Liver (tissue), 9 donors: ENCODE measurements around the gene UBE2E2. TPM values are rescaled to one million over a fixed set of nuclear protein-coding genes. Genes with fewer than 3 reads are reported as not detected.

ENCODE experiments used
- DNase-seq: peaks from one replicate; pipeline ENCODE4 v3.0.0-alpha.2; 2017; ENCODE audit warnings: low spot score
- H3K27ac ChIP-seq, 2 donors: one replicate each; pipeline ENCODE4 v1.7.0; 2013; ENCODE audit warnings: inconsistent platforms in 2 of 2, low read length in 2 of 2, control low read depth in 1 of 2, low read depth in 1 of 2, mild to moderate bottlenecking in 1 of 2
- H3K27me3 ChIP-seq, 4 donors: one replicate each; pipeline versions ENCODE4 v1.6.1 to v1.7.0; 2013; ENCODE audit warnings: low read length in 3 of 4, inconsistent platforms in 1 of 4, mild to moderate bottlenecking in 1 of 4, moderate library complexity in 1 of 4; ENCODE audit not compliant: control insufficient read depth in 4 of 4, insufficient read depth in 4 of 4
- H3K36me3 ChIP-seq, 4 donors: one replicate each; pipeline versions ENCODE4 v1.6.1 to v1.7.0; 2013; ENCODE audit warnings: low read length in 3 of 4, mild to moderate bottlenecking in 3 of 4, low read depth in 1 of 4, moderate library complexity in 1 of 4; ENCODE audit not compliant: control insufficient read depth in 4 of 4, insufficient read depth in 3 of 4
- H3K4me1 ChIP-seq, 4 donors: one replicate each; pipeline versions ENCODE4 v1.6.1 to v1.7.0; 2013; ENCODE audit warnings: low read length in 3 of 4, mild to moderate bottlenecking in 3 of 4, moderate library complexity in 1 of 4; ENCODE audit not compliant: control insufficient read depth in 4 of 4, insufficient read depth in 4 of 4
- H3K4me3 ChIP-seq, 3 donors: one replicate each; pipeline versions ENCODE4 v1.6.1 to v1.7.0; 2013; ENCODE audit warnings: low read length in 3 of 3, control low read depth in 1 of 3, low read depth in 1 of 3, mild to moderate bottlenecking in 1 of 3
- H3K9ac ChIP-seq, 2 donors: one replicate each; pipeline ENCODE4 v1.7.0; 2013; ENCODE audit warnings: low read length in 2 of 2, mild to moderate bottlenecking in 2 of 2, moderate library complexity in 2 of 2, control low read depth in 1 of 2, low read depth in 1 of 2
- H3K9me3 ChIP-seq, 4 donors: one replicate each; pipeline versions ENCODE4 v1.6.1 to v1.7.0; 2013; ENCODE audit warnings: low read length in 3 of 4; ENCODE audit not compliant: control insufficient read depth in 4 of 4
- EGR1 ChIP-seq, 2 donors: IDR thresholded peaks; 2 replicates each; pipeline ENCODE4 v1.6.1; 2016 to 2018; ENCODE audit warnings: antibody characterized with exemption in 2 of 2, low read depth in 2 of 2
- FOXA1 ChIP-seq: IDR thresholded peaks from 2 replicates; pipeline ENCODE4 v1.6.1; 2016; ENCODE audit warnings: antibody characterized with exemption
- GABPA ChIP-seq, 2 donors: IDR thresholded peaks in 1 of 2; conservative IDR thresholded peaks in 1 of 2; 2 replicates each; pipeline ENCODE4 v1.6.1; 2016; ENCODE audit warnings: antibody characterized with exemption in 2 of 2, mild to moderate bottlenecking in 1 of 2, moderate library complexity in 1 of 2
- HNF4A ChIP-seq, 2 donors: conservative IDR thresholded peaks; 2 replicates each; pipeline ENCODE4 v1.6.1; 2016; ENCODE audit warnings: antibody characterized with exemption in 2 of 2, mild to moderate bottlenecking in 2 of 2
- HNF4G ChIP-seq: IDR thresholded peaks from 2 replicates; pipeline ENCODE4 v1.6.1; 2016; ENCODE audit warnings: antibody characterized with exemption
- JUND ChIP-seq, 2 donors: IDR thresholded peaks; 2 replicates each; pipeline ENCODE4 v1.6.1; 2016; ENCODE audit warnings: antibody characterized with exemption in 2 of 2
- MAX ChIP-seq: IDR thresholded peaks from 2 replicates; pipeline ENCODE4 v1.6.1; 2016; ENCODE audit warnings: antibody characterized with exemption
- SP1 ChIP-seq: IDR thresholded peaks from 2 replicates; pipeline ENCODE4 v1.6.1; 2018; ENCODE audit warnings: antibody characterized with exemption, mild to moderate bottlenecking
- TAF1 ChIP-seq: conservative IDR thresholded peaks from 2 replicates; pipeline ENCODE4 v1.6.1; 2016; ENCODE audit warnings: antibody characterized with exemption, mild to moderate bottlenecking
- YY1 ChIP-seq: IDR thresholded peaks from 2 replicates; pipeline ENCODE4 v1.6.1; 2016; ENCODE audit warnings: antibody characterized with exemption, mild to moderate bottlenecking
- WGBS: extraction: QIAGEN DNeasy Blood & Tissue Kit; methylation state at CpG from one replicate; pipeline ENCODE4 v1.1.7; 2013; 5-methylcytosine and 5-hydroxymethylcytosine counted together
- polyA plus RNA-seq, 2 donors: library from polyadenylated mRNA; stranded (reverse) in 1 of 2; unstranded in 1 of 2; fragments of 200-250 nt in 1 of 2; fragments of >200 nt in 1 of 2; fragmentation: Nextera tagmentation in 1 of 2; extraction: Ambion mirVana in 1 of 2; gene quantifications; one replicate each; pipeline versions ENCODE4 v1.2.1 to v1.2.3, GENCODE V29; 2013 to 2015
- total RNA-seq, 2 donors: library from RNA; depleted of rRNA; stranded (reverse); fragments of >200 nt; gene quantifications; one replicate each; pipeline ENCODE4 v1.2.3, GENCODE V29; 2014
- TF ChIP-seq, protein P1 (sequence below): IDR thresholded peaks from 2 replicates; pipeline ENCODE4 v1.6.1; 2016; ENCODE audit warnings: antibody characterized with exemption
- TF ChIP-seq, protein P2 (sequence below): IDR thresholded peaks from 2 replicates; pipeline ENCODE4 v1.6.1; 2016; ENCODE audit warnings: antibody characterized with exemption
- TF ChIP-seq, protein P3 (sequence below): fragments of 150-350 bp; IDR thresholded peaks from 2 replicates; pipeline ENCODE4 v1.5.1; 2017; ENCODE audit warnings: improper control_type of control experiment, low read depth, low read length; ENCODE audit not compliant: missing input control
- donor health status: healthy.
- donor health status: healthy.
- donor health status: healthy.
- donor health status: healthy.
- donor health status: healthy.

UBE2E2 gene
- total and polyA plus RNA-seq, 4 donors, result 9.0 to 27.8 (median 16.8) TPM

DNA sequence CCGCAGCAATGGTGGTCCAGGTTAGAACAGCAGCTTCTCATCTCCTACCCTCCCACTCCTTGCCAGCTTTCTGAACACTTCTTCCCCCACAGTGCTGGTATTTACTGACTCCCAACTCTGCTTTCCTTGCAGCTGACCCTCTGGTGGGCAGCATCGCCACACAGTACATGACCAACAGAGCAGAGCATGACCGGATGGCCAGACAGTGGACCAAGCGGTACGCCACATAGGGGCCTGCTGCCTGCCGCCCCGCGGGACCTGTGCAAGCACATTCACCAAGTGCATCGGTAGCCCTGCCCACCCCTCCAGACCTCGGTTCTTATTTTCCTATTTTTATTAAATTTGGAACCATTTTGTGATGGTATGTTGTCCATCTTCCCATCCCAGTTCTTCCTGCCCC is 386.5 kb downstream of the UBE2E2 start:
- Histone ChIP-seq H3K9ac (no peak overlapping the region), H3K4me1 (no peaks in the 10 kb centered on the region), H3K36me3 (peaks cover 0 to 4% (median 0%) of the 10 kb centered on the region in 4 donors), H3K9me3 (no peaks in the 10 kb centered on the region), H3K27me3 (no peaks in the 10 kb centered on the region), H3K27ac (no peak overlapping the region), H3K4me3 (no peak overlapping the region)
- DNase-seq, result no peak
- WGBS, result 96% methylated on average over 10 of the region's 10 CpGs
- TF ChIP-seq, protein P1, sequence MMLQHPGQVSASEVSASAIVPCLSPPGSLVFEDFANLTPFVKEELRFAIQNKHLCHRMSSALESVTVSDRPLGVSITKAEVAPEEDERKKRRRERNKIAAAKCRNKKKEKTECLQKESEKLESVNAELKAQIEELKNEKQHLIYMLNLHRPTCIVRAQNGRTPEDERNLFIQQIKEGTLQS, result no peak
- TF ChIP-seq, protein P2, sequence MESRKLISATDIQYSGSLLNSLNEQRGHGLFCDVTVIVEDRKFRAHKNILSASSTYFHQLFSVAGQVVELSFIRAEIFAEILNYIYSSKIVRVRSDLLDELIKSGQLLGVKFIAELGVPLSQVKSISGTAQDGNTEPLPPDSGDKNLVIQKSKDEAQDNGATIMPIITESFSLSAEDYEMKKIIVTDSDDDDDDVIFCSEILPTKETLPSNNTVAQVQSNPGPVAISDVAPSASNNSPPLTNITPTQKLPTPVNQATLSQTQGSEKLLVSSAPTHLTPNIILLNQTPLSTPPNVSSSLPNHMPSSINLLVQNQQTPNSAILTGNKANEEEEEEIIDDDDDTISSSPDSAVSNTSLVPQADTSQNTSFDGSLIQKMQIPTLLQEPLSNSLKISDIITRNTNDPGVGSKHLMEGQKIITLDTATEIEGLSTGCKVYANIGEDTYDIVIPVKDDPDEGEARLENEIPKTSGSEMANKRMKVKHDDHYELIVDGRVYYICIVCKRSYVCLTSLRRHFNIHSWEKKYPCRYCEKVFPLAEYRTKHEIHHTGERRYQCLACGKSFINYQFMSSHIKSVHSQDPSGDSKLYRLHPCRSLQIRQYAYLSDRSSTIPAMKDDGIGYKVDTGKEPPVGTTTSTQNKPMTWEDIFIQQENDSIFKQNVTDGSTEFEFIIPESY, result no peak
- TF ChIP-seq GABPA (IDR thresholded peaks at IDR 0.05 in 1 of 2, conservative IDR thresholded peaks at IDR 0.05 in 1 of 2), result no peak
- no peak for TF ChIP-seq YY1
- TF ChIP-seq MAX, result no peak
- TF ChIP-seq TAF1, result no peak
- no peak for TF ChIP-seq HNF4A (conservative IDR thresholded peaks at IDR 0.05)
- no peak for TF ChIP-seq SP1
- TF ChIP-seq FOXA1, result no peak
- TF ChIP-seq, protein P3, sequence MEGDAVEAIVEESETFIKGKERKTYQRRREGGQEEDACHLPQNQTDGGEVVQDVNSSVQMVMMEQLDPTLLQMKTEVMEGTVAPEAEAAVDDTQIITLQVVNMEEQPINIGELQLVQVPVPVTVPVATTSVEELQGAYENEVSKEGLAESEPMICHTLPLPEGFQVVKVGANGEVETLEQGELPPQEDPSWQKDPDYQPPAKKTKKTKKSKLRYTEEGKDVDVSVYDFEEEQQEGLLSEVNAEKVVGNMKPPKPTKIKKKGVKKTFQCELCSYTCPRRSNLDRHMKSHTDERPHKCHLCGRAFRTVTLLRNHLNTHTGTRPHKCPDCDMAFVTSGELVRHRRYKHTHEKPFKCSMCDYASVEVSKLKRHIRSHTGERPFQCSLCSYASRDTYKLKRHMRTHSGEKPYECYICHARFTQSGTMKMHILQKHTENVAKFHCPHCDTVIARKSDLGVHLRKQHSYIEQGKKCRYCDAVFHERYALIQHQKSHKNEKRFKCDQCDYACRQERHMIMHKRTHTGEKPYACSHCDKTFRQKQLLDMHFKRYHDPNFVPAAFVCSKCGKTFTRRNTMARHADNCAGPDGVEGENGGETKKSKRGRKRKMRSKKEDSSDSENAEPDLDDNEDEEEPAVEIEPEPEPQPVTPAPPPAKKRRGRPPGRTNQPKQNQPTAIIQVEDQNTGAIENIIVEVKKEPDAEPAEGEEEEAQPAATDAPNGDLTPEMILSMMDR, result no peak
- TF ChIP-seq EGR1 (IDR thresholded peaks at IDR 0.05; ENCODE audit: low read depth in 2 of 2), result no peak
- no peak for TF ChIP-seq HNF4G

GRCh38 chr3:23590424-23591273 is 387.5 kb downstream of the UBE2E2 start:
- no peak overlapping the region for H3K4me3 ChIP-seq
- DNase-seq, result no peak
- H3K9me3 ChIP-seq, result no peaks in the 10 kb centered on the region
- peaks cover 0 to 6% (median 0%) of the 10 kb centered on the region in 4 donors for H3K36me3 ChIP-seq
- TF ChIP-seq JUND (IDR thresholded peaks at IDR 0.05), result no peak
- TF ChIP-seq, protein P1, result no peak
- H3K27me3 ChIP-seq, result no peaks in the 10 kb centered on the region
- H3K9ac ChIP-seq, result no peak overlapping the region
- whole genome bisulfite sequencing, result 87% methylated on average over 8 of the region's 8 CpGs
- H3K4me1 ChIP-seq, result no peaks in the 10 kb centered on the region
- no peak overlapping the region for H3K27ac ChIP-seq
